Amygdala (tissue), 56 donors: ENCODE measurements around the gene CMSS1.
A peak's percentile ranks its signal among the peaks of the same experiment; 100 is the strongest.

Source experiments
- DNase-seq, 56 donors: peaks; one replicate each; lab custom pipeline; 2025; lab: John Stamatoyannopoulos, UW

The CMSS1 gene

GRCh38 chr3:100073049-100073713, 255.5 kb downstream of the CMSS1 start:
- no peak for DNase-seq

- peak in 4 of 56 donors; percentile 1 to 31 (median 8) for DNase-seq
These were observed 256.1 kb downstream of the CMSS1 start for GRCh38 chr3:100073714-100074307.

GRCh38 chr3:100075196-100075595, 257.5 kb downstream of the CMSS1 start:
- DNase-seq: no peak

- DNase-seq: no peak
These were observed 258.4 kb downstream of the CMSS1 start for GRCh38 chr3:100075851-100076730.

GRCh38 chr3:100076731-100077529, 259.3 kb downstream of the CMSS1 start:
- DNase-seq: no peak

GRCh38 chr3:100079328-100079727, 261.7 kb downstream of the CMSS1 start:
- DNase-seq: no peak

- no peak for DNase-seq
These were observed 262.9 kb downstream of the CMSS1 start for GRCh38 chr3:100080573-100080972.

- DNase-seq: no peak
These were observed 263.6 kb downstream of the CMSS1 start for GRCh38 chr3:100081311-100081710.

GRCh38 chr3:100081986-100082692, 264.5 kb downstream of the CMSS1 start:
- no peak for DNase-seq

- DNase-seq: no peak
These were observed 265.1 kb downstream of the CMSS1 start for GRCh38 chr3:100082714-100083113.

- no peak for DNase-seq
These were observed 265.5 kb downstream of the CMSS1 start for GRCh38 chr3:100083209-100083608.

GRCh38 chr3:100084100-100084806, 266.6 kb downstream of the CMSS1 start:
- DNase-seq: no peak

GRCh38 chr3:100086401-100086800, 268.7 kb downstream of the CMSS1 start:
- no peak for DNase-seq

- no peak for DNase-seq
These were observed 269.5 kb downstream of the CMSS1 start for GRCh38 chr3:100087198-100087597.

GRCh38 chr3:100088735-100089368, 271.2 kb downstream of the CMSS1 start:
- no peak for DNase-seq

GRCh38 chr3:100089812-100090668, 272.4 kb downstream of the CMSS1 start:
- no peak for DNase-seq

- DNase-seq: no peak
These were observed 273.0 kb downstream of the CMSS1 start for GRCh38 chr3:100090669-100091005.

- no peak for DNase-seq
These were observed 276.2 kb downstream of the CMSS1 start for GRCh38 chr3:100093831-100094230.
